GM12878 (cell line): ENCODE data around the gene LBH. TPM values are rescaled to one million over a fixed set of nuclear protein-coding genes. Genes with fewer than 3 reads are reported as not detected.

Source experiments
- ATAC-seq: fragments of 200-7000 bp; cut with Tn5 transposase; 3 replicates; pipeline ENCODE4 v1.9.1; 2020; ENCODE audit warnings: mild to moderate bottlenecking, moderate library complexity
- BruUV-seq: library from RNA; stranded (reverse); fragments of 400-500 nt; replicated peaks from 2 replicates; lab custom pipeline; 2021; lab: Mats Ljungman, UMichigan
- CTCF ChIA-PET: fragments of 300-600 bp; sonication (Branson Sonifier 250); formaldehyde crosslinking; extraction: SDS; loops from one replicate; lab custom pipeline; 2021; ENCODE audit warnings: inconsistent platforms; lab: Yijun Ruan, JAX
- POLR2A ChIA-PET: fragments of 350-600 bp; formaldehyde crosslinking; extraction: SDS; loops from one replicate; lab custom pipeline; 2021; ENCODE audit warnings: inconsistent platforms; lab: Charles Lee
- RAD21 ChIA-PET: fragments of 300-600 bp; sonication (Branson Sonifier 250); formaldehyde crosslinking; loops from one replicate; lab custom pipeline; 2023; ENCODE audit warnings: antibody characterized with exemption; ENCODE audit not compliant: unreplicated experiment; lab: Charles Lee
- SMC1A ChIA-PET: fragments of 300-600 bp; sonication (Branson Sonifier 250); formaldehyde crosslinking; loops from one replicate; lab custom pipeline; 2023; ENCODE audit not compliant: unreplicated experiment, uncharacterized antibody; lab: Charles Lee
- DNase-seq: peaks from one replicate; pipeline ENCODE4 v3.0.0-alpha.2; 2011; ENCODE audit warnings: low read depth, low spot score
- FAIRE-seq: peaks from 3 replicates; lab custom pipeline; 2011; peaks lifted over from hg19 to GRCh38; lab: Jason Lieb, UNC
- H2AFZ ChIP-seq: 2 replicates; pipeline ENCODE4 v1.6.0; 2011; ENCODE audit warnings: low read depth, low read length, control low read depth; ENCODE audit not compliant: control insufficient read depth
- H3K27ac ChIP-seq: 2 replicates; pipeline ENCODE4 v1.5.1; 2011; ENCODE audit warnings: control low read depth; ENCODE audit not compliant: control insufficient read depth, insufficient read depth
- H3K27me3 ChIP-seq, 2 experiments: replicated peaks in 1 of 2; 2 replicates each; pipeline versions ENCODE4 v1.6.0 to v1.6.1; 2011; ENCODE audit warnings: low read length in 1 of 2; ENCODE audit not compliant: control insufficient read depth in 2 of 2, insufficient read depth in 2 of 2
- H3K36me3 ChIP-seq, 2 experiments: 2 replicates each; pipeline ENCODE4 v1.5.1; 2011; ENCODE audit warnings: low read length in 1 of 2; ENCODE audit not compliant: control insufficient read depth in 2 of 2, insufficient read depth in 2 of 2
- H3K4me1 ChIP-seq: 2 replicates; pipeline ENCODE4 v1.6.1; 2011; ENCODE audit warnings: mild to moderate bottlenecking, low read length, moderate library complexity, mixed read lengths; ENCODE audit not compliant: control insufficient read depth, insufficient read depth
- H3K4me2 ChIP-seq: 2 replicates; pipeline ENCODE4 v1.6.0; 2011; ENCODE audit warnings: control low read depth; ENCODE audit not compliant: control insufficient read depth, insufficient read depth
- H3K4me3 ChIP-seq: fragments of 200-600 bp; sonication (generic); 2 replicates; pipeline ENCODE4 v1.5.1; 2016
- H3K79me2 ChIP-seq: 2 replicates; pipeline ENCODE4 v1.6.0; 2011; ENCODE audit warnings: low read length; ENCODE audit not compliant: control insufficient read depth, insufficient read depth
- H3K9ac ChIP-seq: 2 replicates; pipeline ENCODE4 v1.8.0; 2011; ENCODE audit warnings: low read length, control low read depth, mixed read lengths; ENCODE audit not compliant: control insufficient read depth, insufficient read depth
- H3K9me3 ChIP-seq: replicated peaks from 3 replicates; pipeline ENCODE4 v1.5.1; 2011; ENCODE audit warnings: mild to moderate bottlenecking, low read length; ENCODE audit not compliant: control insufficient read depth, insufficient read depth
- H4K20me1 ChIP-seq: 2 replicates; pipeline ENCODE4 v1.6.0; 2011; ENCODE audit not compliant: control insufficient read depth, insufficient read depth
- CHD1 ChIP-seq: IDR thresholded peaks from 2 replicates; pipeline ENCODE4 v1.6.1; 2012; ENCODE audit warnings: low read depth, low read length, improper control_type of control experiment
- FOXM1 ChIP-seq: IDR thresholded peaks from 2 replicates; pipeline ENCODE4 v1.6.1; 2012; ENCODE audit warnings: low read depth, mild to moderate bottlenecking, inconsistent platforms, low read length, moderate library complexity
- GABPA ChIP-seq: IDR thresholded peaks from 2 replicates; pipeline ENCODE4 v1.6.1; 2014; ENCODE audit warnings: antibody characterized with exemption, low read depth, mild to moderate bottlenecking, inconsistent platforms
- GATAD2B ChIP-seq: fragments of 450-650 bp; conservative IDR thresholded peaks from 2 replicates; pipeline ENCODE4 v1.6.1; 2017; ENCODE audit warnings: low read depth, mild to moderate bottlenecking, moderate library complexity
- SMARCA5 ChIP-seq: fragments of 450-650 bp; IDR thresholded peaks from 2 replicates; pipeline ENCODE4 v1.6.1; 2017; ENCODE audit warnings: mild to moderate bottlenecking
- ZNF24 ChIP-seq: fragments of 450-650 bp; IDR thresholded peaks from 2 replicates; pipeline ENCODE4 v1.6.1; 2017; ENCODE audit warnings: antibody characterized with exemption, mild to moderate bottlenecking
- WGBS: methylation state at CpG from one replicate; pipeline ENCODE4 v1.1.6; 2016; ENCODE audit warnings: low lambda C conversion rate; ENCODE audit not compliant: insufficient replicate concordance, insufficient coverage; ENCODE audit errors: missing lambda C conversion rate; 5-methylcytosine and 5-hydroxymethylcytosine counted together
- in situ Hi-C: fragments of 300-500 bp; cut with MboI; formaldehyde crosslinking; loops from 9 replicates; pipeline ENCODE4 v1.14.3; 2018; ENCODE audit warnings: mixed read lengths
- intact Hi-C: fragments of 100-400 bp; cut with micrococcal nuclease; formaldehyde crosslinking; loops from one replicate; pipeline ENCODE4 v1.14.2; 2022; ENCODE audit not compliant: unreplicated experiment
- polyA plus RNA-seq, 11 experiments: library from polyadenylated mRNA; depleted of rRNA in 4 of 11; unstranded in 6 of 11; stranded (reverse) in 5 of 11; fragments of >200 nt; fragmentation: Nextera tagmentation in 4 of 11; fragmentation: Illumina TruSeq in 1 of 11; extraction: Ambion mirVana in 4 of 11; extraction: Trizol in 1 of 11; gene quantifications; 1 replicate in 1 of 11; 2 replicates in 10 of 11; pipeline versions ENCODE4 v1.2.1 to v1.2.3, GENCODE V29; 2011 to 2016; ENCODE audit warnings: inconsistent platforms in 2 of 11, missing spikeins in 2 of 11, low read depth in 1 of 11
- total RNA-seq, 4 experiments: library from RNA; depleted of rRNA in 3 of 4; stranded (reverse); fragments of >200 nt in 3 of 4; fragmentation: Illumina TruSeq in 1 of 4; extraction: Trizol in 1 of 4; gene quantifications; 2 replicates each; pipeline versions ENCODE4 v1.2.1 to v1.2.3, GENCODE V29; 2013 to 2021
- TF ChIP-seq, protein P1 (sequence below): fragments of 450-650 bp; IDR thresholded peaks from 2 replicates; pipeline ENCODE4 v1.6.1; 2016; ENCODE audit warnings: mild to moderate bottlenecking
- TF ChIP-seq, protein P2 (sequence below): fragments of 450-650 bp; IDR thresholded peaks from 2 replicates; pipeline ENCODE4 v1.6.1; 2017; ENCODE audit warnings: mild to moderate bottlenecking

LBH gene
- total and polyA plus RNA-seq, 10 of the 15 experiments (the other 5 are each of a cell fraction or from before 2014, with no cell fraction given): 9.3 to 133 (median 34.1) TPM

- DNase-seq (no peak), FAIRE-seq (no peak), ATAC-seq (no peak)
- Histone ChIP-seq H2AFZ (no peak overlapping the region), H3K4me1 (no peaks in the 10 kb centered on the region), H3K9ac (no peak overlapping the region), H3K36me3 (no peaks in the 10 kb centered on the region), H4K20me1 (no peaks in the 10 kb centered on the region), H3K4me2 (no peak overlapping the region), H3K79me2 (no peaks in the 10 kb centered on the region), H3K27ac (no peak overlapping the region), H3K27me3 (no peaks in the 10 kb centered on the region), H3K9me3 (no peaks in the 10 kb centered on the region), H3K4me3 (no peak overlapping the region)
- in situ Hi-C loops (no loop called here), intact Hi-C loops (no loop called here)
- WGBS: 57% methylated on average over 6 of the region's 6 CpGs
- RAD21 ChIA-PET: interaction anchor here (1.1 to 1.2 kb wide), 2 partner anchors 10 to 33 kb away, joined by 3 read pairs; no protein-coding TSS in a partner anchor
- TF ChIP-seq SMARCA5 (no peak), FOXM1 (no peak), CHD1 (no peak), GATAD2B (no peak), GABPA (no peak), ZNF24 (no peak)
- TF ChIP-seq, protein P1, sequence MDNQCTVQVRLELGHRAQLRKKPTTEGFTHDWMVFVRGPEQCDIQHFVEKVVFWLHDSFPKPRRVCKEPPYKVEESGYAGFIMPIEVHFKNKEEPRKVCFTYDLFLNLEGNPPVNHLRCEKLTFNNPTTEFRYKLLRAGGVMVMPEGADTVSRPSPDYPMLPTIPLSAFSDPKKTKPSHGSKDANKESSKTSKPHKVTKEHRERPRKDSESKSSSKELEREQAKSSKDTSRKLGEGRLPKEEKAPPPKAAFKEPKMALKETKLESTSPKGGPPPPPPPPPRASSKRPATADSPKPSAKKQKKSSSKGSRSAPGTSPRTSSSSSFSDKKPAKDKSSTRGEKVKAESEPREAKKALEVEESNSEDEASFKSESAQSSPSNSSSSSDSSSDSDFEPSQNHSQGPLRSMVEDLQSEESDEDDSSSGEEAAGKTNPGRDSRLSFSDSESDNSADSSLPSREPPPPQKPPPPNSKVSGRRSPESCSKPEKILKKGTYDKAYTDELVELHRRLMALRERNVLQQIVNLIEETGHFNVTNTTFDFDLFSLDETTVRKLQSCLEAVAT: no peak
- TF ChIP-seq, protein P2, sequence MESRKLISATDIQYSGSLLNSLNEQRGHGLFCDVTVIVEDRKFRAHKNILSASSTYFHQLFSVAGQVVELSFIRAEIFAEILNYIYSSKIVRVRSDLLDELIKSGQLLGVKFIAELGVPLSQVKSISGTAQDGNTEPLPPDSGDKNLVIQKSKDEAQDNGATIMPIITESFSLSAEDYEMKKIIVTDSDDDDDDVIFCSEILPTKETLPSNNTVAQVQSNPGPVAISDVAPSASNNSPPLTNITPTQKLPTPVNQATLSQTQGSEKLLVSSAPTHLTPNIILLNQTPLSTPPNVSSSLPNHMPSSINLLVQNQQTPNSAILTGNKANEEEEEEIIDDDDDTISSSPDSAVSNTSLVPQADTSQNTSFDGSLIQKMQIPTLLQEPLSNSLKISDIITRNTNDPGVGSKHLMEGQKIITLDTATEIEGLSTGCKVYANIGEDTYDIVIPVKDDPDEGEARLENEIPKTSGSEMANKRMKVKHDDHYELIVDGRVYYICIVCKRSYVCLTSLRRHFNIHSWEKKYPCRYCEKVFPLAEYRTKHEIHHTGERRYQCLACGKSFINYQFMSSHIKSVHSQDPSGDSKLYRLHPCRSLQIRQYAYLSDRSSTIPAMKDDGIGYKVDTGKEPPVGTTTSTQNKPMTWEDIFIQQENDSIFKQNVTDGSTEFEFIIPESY: no peak
- POLR2A ChIA-PET: no interaction called here
- SMC1A ChIA-PET: interaction anchor here (0.6 to 1.3 kb wide), 3 partner anchors 11 to 514 kb away, joined by 3 read pairs; no protein-coding TSS in a partner anchor
- CTCF ChIA-PET: interaction anchor here (1.4 to 2.4 kb wide), 3 partner anchors 11 to 514 kb away, joined by 5 to 8 read pairs (median 6); no protein-coding TSS in a partner anchor
- no TSS peak for BruUV-seq
Observed at GRCh38 chr2:30197570-30198192, 33.7 kb upstream of the LBH start.
